ENCODE measurements around the gene MDP1.

DNA sequence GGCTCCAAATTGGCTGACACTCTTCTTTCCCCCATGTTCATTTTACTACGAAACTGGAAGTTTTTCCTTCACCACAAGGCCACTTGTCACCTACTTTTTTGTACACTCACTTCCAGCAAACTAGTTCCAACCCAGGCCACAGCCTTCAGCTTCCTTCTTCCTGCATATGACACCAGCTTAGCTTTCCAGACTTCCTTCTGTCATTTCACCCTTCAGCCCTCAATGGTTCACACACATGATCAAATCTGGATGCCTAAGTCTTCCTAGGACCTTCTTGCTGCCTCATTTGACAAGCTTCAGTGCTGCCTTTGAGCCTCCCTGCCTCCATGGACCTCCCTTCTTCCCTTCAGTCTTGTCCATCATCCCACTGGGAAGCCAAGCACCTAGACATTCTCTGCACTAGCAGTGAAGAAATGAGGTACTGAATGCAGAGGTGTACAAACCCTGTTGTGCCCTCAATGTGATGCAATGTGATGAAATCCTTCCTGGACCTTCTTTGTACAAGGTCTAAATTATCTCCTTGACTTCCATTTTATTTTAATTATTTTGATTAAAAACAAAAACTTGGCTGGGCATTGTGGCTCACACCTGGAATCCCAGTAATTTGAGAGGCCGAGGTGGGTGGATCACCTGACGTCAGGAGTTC lies 48.3 kb downstream of the MDP1 start:
- TF ChIP-seq, protein P1, sequence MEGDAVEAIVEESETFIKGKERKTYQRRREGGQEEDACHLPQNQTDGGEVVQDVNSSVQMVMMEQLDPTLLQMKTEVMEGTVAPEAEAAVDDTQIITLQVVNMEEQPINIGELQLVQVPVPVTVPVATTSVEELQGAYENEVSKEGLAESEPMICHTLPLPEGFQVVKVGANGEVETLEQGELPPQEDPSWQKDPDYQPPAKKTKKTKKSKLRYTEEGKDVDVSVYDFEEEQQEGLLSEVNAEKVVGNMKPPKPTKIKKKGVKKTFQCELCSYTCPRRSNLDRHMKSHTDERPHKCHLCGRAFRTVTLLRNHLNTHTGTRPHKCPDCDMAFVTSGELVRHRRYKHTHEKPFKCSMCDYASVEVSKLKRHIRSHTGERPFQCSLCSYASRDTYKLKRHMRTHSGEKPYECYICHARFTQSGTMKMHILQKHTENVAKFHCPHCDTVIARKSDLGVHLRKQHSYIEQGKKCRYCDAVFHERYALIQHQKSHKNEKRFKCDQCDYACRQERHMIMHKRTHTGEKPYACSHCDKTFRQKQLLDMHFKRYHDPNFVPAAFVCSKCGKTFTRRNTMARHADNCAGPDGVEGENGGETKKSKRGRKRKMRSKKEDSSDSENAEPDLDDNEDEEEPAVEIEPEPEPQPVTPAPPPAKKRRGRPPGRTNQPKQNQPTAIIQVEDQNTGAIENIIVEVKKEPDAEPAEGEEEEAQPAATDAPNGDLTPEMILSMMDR (IDR thresholded peaks at IDR 0.05): no peak
- TF ChIP-seq SIN3A (IDR thresholded peaks at IDR 0.05; ENCODE audit: borderline replicate concordance, insufficient read depth, low read depth, low read length) (no peak), POLR2AphosphoS5 (IDR thresholded peaks at IDR 0.05; ENCODE audit: low read depth, low read length) (no peak), TCF7L2 (IDR thresholded peaks at IDR 0.05; ENCODE audit: low read depth, low read length) (no peak)
- TF ChIP-seq, protein P2, sequence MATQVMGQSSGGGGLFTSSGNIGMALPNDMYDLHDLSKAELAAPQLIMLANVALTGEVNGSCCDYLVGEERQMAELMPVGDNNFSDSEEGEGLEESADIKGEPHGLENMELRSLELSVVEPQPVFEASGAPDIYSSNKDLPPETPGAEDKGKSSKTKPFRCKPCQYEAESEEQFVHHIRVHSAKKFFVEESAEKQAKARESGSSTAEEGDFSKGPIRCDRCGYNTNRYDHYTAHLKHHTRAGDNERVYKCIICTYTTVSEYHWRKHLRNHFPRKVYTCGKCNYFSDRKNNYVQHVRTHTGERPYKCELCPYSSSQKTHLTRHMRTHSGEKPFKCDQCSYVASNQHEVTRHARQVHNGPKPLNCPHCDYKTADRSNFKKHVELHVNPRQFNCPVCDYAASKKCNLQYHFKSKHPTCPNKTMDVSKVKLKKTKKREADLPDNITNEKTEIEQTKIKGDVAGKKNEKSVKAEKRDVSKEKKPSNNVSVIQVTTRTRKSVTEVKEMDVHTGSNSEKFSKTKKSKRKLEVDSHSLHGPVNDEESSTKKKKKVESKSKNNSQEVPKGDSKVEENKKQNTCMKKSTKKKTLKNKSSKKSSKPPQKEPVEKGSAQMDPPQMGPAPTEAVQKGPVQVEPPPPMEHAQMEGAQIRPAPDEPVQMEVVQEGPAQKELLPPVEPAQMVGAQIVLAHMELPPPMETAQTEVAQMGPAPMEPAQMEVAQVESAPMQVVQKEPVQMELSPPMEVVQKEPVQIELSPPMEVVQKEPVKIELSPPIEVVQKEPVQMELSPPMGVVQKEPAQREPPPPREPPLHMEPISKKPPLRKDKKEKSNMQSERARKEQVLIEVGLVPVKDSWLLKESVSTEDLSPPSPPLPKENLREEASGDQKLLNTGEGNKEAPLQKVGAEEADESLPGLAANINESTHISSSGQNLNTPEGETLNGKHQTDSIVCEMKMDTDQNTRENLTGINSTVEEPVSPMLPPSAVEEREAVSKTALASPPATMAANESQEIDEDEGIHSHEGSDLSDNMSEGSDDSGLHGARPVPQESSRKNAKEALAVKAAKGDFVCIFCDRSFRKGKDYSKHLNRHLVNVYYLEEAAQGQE (IDR thresholded peaks at IDR 0.05; ENCODE audit: insufficient read depth in 1 of 2, low read depth in 2 of 2, low read length in 1 of 2): no peak

All from Panc1 (cell line).